HFFc6 (cell line): ENCODE results near the gene RAPH1. TPM values are rescaled to one million over a fixed set of nuclear protein-coding genes. Genes with fewer than 3 reads are reported as not detected.
A peak's percentile ranks its signal among the peaks of the same experiment; 100 is the strongest.
"Not testable (repeated sequence)": the region's sequence is repeated elsewhere in the genome, so short reads cannot be mapped to it uniquely, and the experiment has no call there.

Source experiments
- DNase-seq: peaks from one replicate; pipeline ENCODE4 v3.0.0-alpha.2; 2018
- H3K27ac Mint-ChIP-seq: 2 replicates; pipeline ENCODE4 v1.8.0; 2020; ENCODE audit warnings: mild to moderate bottlenecking, mixed read lengths
- H3K27me3 Mint-ChIP-seq: 2 replicates; pipeline ENCODE4 v1.8.0; 2021; ENCODE audit warnings: mild to moderate bottlenecking, moderate library complexity, mixed read lengths; ENCODE audit not compliant: insufficient read depth
- H3K36me3 Mint-ChIP-seq: 2 replicates; pipeline ENCODE4 v1.8.0; 2021; ENCODE audit warnings: low read depth, mixed read lengths
- H3K4me1 Mint-ChIP-seq: 2 replicates; pipeline ENCODE4 v1.8.0; 2020; ENCODE audit warnings: low read depth, mixed read lengths
- H3K4me3 Mint-ChIP-seq: 2 replicates; pipeline ENCODE4 v1.8.0; 2020; ENCODE audit warnings: mild to moderate bottlenecking, moderate library complexity, mixed read lengths
- H3K9me3 Mint-ChIP-seq: 2 replicates; pipeline ENCODE4 v1.8.0; 2020; ENCODE audit warnings: mild to moderate bottlenecking, mixed read lengths
- CTCF ChIP-seq: fragments of 200-600 bp; sonication (generic); IDR thresholded peaks from 2 replicates; pipeline ENCODE4 v1.5.0; 2021; ENCODE audit warnings: antibody characterized with exemption, mild to moderate bottlenecking
- total RNA-seq, 6 experiments: library from RNA; stranded (reverse); fragmentation: NEBNext Ultra II Directional; extraction: Animal tissue kit (Norgen Biotek cat#: 25700); gene quantifications; 2 replicates in 1 of 6; 3 replicates in 5 of 6; pipeline ENCODE4 v1.2.3, GENCODE V29; 2021

RAPH1 gene
- total RNA-seq, 6 experiments from 2014 or later = 40.9 to 49.5 (median 46.9) TPM

GRCh38 chr2:203510256-203510940, 24.7 kb downstream of the RAPH1 start:
- no peak for TF ChIP-seq CTCF
- H3K4me1 Mint-ChIP-seq = peaks cover 17% of the 10 kb centered on the region
- no peak overlapping the region for H3K4me3 Mint-ChIP-seq
- H3K9me3 Mint-ChIP-seq = no peaks in the 10 kb centered on the region
- H3K27ac Mint-ChIP-seq = no peak overlapping the region
- peaks cover 9% of the 10 kb centered on the region; the same call in 1 of the 2 replicates for H3K36me3 Mint-ChIP-seq
- no peaks in the 10 kb centered on the region for H3K27me3 Mint-ChIP-seq
- no peak for DNase-seq

- not testable (repeated sequence) for DNase-seq, H3K27me3 Mint-ChIP-seq, H3K27ac Mint-ChIP-seq, H3K4me3 Mint-ChIP-seq, H3K9me3 Mint-ChIP-seq
- Mint-ChIP-seq H3K4me1 (peaks cover 15% of the 10 kb centered on the region), H3K36me3 (peaks cover 35% of the 10 kb centered on the region)
Observed at GRCh38 chr2:203503460-203503859, 31.6 kb downstream of the RAPH1 start.

GRCh38 chr2:203501873-203502272, 33.2 kb downstream of the RAPH1 start:
- no peak overlapping the region for H3K27ac Mint-ChIP-seq
- H3K9me3 Mint-ChIP-seq = peaks cover 7% of the 10 kb centered on the region; the same call in 1 of the 2 replicates
- no peak for TF ChIP-seq CTCF

GRCh38 chr2:203500951-203501350, 34.1 kb downstream of the RAPH1 start:
- no peak overlapping the region for H3K27ac Mint-ChIP-seq
- H3K4me3 Mint-ChIP-seq = no peak overlapping the region
- H3K36me3 Mint-ChIP-seq = peaks cover 32% of the 10 kb centered on the region
- TF ChIP-seq CTCF = no peak
- peaks cover 23% of the 10 kb centered on the region for H3K4me1 Mint-ChIP-seq
- DNase-seq = no peak
- H3K9me3 Mint-ChIP-seq = peaks cover 7% of the 10 kb centered on the region; the same call in 1 of the 2 replicates
- H3K27me3 Mint-ChIP-seq = no peaks in the 10 kb centered on the region; the same call in 1 of the 2 replicates

More at GRCh38 chr2:203501873-203502272, 33.2 kb downstream of the RAPH1 start:
- no peak for DNase-seq
- H3K4me1 Mint-ChIP-seq = peaks cover 23% of the 10 kb centered on the region
- no peak overlapping the region for H3K4me3 Mint-ChIP-seq
- peaks cover 35% of the 10 kb centered on the region for H3K36me3 Mint-ChIP-seq
- H3K27me3 Mint-ChIP-seq = no peaks in the 10 kb centered on the region; the same call in 1 of the 2 replicates

- Mint-ChIP-seq H3K27ac (no peak overlapping the region), H3K4me3 (no peak overlapping the region), H3K4me1 (peaks cover 23% of the 10 kb centered on the region), H3K27me3 (no peaks in the 10 kb centered on the region; the same call in 1 of the 2 replicates), H3K9me3 (peaks cover 7% of the 10 kb centered on the region; the same call in 1 of the 2 replicates), H3K36me3 (peaks cover 31% of the 10 kb centered on the region)
- no peak for TF ChIP-seq CTCF
- DNase-seq = no peak
Observed at GRCh38 chr2:203500297-203500696, 34.8 kb downstream of the RAPH1 start.

- TF ChIP-seq CTCF = no peak
- Mint-ChIP-seq H3K27me3 (no peaks in the 10 kb centered on the region; the same call in 1 of the 2 replicates), H3K27ac (peak overlapping the region; percentile 66), H3K36me3 (peaks cover 23% of the 10 kb centered on the region), H3K9me3 (no peaks in the 10 kb centered on the region), H3K4me3 (peak overlapping the region; percentile 32; the same call in 1 of the 2 replicates), H3K4me1 (peaks cover 28% of the 10 kb centered on the region)
- DNase-seq = peak; percentile 79
Observed at GRCh38 chr2:203498161-203498560, 36.9 kb downstream of the RAPH1 start.
